Hematopoietic multipotent progenitor cell treated with erythropoietin and hydrocortisone succinate and interleukin-3 and kit ligand, for 4 days (in vitro differentiated cells): ENCODE results near the gene PGM5.

ENCODE experiments used
- DNase-seq: peaks from one replicate; pipeline ENCODE4 v3.0.0-alpha.2; 2015

PGM5 gene

DNA sequence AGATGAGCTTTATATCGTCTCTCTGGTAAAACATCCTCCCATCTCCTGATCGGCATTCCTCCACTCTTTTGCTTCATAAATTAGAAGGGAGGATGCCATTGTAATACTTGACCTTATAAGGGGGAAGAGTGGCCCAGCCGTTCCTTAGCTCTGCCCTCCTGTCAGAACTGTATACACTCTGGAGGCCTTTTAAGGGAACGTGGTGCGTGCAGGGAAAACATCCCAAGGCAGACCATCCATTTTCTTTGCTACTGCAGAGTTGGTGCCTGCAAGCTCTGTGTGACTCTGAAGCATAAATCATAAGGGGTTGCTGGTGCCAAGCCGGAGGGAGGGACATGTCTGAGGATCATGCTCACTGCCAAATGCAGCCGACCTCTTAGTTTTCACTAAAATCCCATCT, 90.4 kb downstream of the PGM5 start:
- no peak for DNase-seq

DNA sequence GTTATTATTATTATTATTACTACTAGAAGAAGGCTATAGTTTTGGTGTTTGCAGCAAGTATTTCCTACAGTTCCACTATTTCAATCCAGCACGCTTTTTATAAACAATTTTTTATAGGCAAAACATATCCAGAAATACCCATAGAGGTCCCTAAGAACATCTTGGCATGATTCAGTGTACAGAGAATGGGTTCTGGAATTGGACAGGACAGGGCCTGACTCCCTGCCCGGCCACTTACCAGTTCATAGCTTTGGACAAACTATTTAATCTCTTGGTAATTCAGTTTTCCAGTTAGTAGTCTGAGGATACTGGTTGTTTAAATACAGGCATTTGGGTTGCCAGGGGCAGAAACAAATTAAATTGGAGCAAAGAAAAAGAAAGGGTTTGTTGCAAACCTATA, 91.2 kb downstream of the PGM5 start:
- DNase-seq, result no peak

DNA sequence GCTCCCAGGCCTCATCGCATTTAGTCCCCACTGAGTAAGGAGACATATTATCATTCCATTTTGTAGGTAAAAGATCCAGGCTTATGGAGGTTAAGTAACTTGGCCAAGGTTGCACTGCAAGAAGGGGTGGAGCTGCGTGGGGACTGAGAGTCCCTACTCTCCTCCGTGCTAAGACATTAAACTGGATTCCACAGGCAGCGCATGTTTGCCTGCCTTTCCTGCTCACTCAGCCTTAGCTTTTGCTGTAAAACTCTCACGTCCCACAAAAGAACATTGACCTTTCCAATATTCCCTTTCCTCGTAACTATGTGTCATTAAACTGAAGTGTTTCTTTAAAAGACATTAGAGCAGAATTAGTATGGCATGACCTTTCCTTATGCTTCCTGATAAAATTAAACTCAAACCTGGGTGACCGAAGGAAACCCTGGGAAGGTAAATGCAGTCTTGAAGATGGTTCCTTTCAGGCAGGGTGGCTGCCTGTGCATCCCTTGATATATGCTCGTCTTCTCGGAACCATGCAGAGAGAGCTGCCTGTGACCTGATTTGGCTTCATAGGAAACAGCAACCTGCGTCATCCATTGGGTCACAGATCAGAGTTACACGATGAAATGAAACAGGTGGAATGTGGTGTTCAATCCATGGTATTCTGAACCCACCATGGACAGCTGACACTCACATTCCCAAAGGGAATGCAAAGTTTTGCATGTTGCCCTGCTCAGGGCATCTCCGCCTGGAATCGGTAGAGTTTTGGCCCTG, 98.3 kb downstream of the PGM5 start:
- no peak for DNase-seq

DNA sequence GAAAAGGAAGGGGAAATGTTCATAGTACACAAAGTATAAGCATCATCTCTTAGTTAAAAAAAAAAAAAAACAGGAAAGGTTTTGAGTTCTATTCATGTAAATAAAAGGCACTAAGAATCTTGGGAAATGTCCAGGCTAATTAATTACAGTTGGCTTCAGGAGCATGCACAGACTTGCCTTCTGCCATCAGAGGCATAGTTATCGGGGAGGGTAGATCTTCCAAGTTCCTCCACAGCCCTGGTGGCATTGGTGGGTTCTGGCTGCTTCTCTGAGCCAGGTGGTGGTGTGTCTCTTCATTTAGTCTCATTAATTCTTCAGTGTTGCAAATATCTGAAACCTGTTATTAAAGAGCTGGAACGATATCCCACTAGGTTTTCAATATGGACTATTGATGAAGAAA, 99.0 kb downstream of the PGM5 start:
- DNase-seq, result no peak

DNA sequence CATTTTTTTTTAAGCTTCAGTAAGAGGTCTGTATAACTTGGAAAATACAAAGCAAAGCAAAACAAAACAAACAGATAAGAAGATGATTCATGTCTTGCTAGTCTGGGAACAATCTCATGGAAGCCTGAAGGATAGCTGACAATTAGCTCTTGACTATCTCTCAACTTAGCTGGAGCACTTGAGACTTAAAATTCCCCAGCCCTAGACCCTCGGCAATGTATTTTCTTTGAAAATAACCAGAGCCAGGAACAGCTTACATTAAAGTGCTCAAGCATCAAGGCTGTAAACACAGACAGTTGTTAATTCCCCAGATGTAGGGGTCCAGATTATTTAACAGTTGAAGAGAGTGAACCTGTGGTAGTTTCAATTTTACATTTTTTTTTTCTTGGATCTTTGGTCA, 101.4 kb downstream of the PGM5 start:
- no peak for DNase-seq

DNA sequence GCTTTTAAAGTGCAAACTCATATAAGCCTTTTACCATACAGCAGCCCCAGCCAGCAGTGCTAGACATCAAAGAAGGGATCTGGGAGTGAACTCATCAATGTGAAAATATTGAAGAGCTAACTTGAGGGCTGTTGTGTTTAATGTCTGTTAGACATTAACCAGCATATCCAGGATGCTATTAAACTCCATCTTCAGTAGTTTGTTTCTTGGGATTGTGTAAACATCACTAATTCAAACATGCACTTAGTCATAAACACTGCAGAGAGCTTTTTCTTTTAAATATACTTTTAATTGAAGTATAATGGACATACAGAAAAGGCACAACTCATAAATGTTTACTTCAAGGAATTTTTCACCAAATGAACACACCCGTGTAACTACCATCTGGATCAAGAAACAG, 102.5 kb downstream of the PGM5 start:
- no peak for DNase-seq

DNA sequence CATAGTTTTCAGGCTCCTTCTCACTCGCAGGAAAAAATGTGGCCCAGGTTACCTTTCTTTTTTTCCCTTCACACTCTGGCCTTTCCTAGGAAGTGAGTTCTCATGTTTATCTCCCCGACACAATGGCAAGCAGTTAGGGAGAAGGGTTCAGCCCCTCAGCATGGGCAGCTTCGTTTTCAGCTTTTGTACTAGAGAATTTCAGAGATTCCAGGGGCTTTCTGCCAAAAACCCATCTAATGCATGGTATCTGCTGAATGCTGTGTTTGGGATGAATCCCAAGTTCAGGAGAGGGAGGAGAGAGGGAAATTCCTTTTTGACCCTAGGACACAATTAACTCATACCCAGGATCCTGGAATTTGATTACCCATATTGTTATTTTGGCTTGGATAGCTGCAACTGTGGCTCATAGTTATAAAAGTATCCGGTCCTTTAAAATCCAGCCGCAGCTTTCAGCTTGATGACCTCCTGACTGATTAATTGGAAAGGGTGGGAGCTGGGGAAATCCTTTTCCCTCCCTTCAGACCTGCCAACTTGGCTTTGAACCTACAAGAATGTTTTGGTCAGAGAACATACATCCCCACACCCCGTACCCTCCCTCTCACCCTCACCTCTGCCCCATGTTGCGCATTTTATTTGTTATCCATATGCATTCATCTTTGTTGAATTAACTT, 105.8 kb downstream of the PGM5 start:
- DNase-seq, result no peak

DNA sequence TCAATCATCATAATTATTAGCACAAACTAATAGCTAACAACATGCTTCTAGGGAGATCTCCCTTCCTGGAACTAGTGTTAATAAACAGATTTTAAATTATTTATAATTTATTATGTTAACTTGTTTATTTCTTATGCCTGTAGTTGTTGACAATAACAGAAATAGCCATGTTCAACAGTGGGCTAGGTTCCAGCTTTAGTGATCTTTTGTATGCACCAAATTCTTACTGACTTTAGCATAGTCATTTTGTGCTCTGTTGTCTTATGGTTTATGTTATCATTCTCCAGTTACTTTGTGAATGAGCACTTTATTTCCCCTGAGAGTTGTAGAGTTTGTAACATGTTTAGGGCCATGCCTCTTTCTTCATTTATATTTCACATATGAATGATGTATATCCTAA, 113.7 kb downstream of the PGM5 start:
- no peak for DNase-seq

DNA sequence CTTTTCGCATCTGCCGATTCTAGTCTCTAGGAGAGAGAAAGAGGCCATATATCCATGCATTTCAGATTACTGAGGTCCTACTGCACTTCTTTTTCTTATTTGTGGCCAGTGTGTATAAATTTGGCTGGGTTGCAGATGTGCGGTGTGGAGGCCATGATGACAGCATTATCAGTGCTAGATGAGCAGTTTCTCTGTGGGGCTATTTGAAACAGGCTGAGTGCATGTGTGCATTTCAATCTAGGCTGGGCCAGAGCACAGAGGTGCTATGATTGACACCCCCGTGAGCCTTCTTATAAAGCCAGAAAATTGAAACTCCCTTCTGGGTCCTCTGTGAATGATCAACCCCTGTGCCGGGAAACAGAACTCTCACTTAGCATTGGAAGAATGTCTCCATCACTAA, 114.2 kb downstream of the PGM5 start:
- DNase-seq, result no peak

DNA sequence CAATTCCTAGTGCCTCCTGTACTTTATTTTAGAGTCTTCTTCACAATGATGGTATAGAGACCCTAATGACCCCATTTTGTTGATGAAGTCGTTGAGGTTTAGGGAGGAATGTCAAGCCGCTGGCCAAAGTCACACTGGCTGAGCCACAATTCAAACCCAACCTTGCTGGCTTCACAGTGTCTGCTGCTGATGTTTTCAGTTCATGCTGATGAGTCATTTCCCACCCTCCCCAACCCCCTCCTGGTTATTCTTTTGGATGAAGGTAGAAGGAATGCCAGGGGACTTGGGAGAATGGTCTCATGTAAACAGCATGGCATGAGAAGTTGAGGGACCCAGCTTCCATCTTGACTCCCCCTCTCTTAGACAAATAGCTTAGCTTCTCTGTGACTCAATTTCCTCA, 115.7 kb downstream of the PGM5 start:
- DNase-seq, result no peak

DNA sequence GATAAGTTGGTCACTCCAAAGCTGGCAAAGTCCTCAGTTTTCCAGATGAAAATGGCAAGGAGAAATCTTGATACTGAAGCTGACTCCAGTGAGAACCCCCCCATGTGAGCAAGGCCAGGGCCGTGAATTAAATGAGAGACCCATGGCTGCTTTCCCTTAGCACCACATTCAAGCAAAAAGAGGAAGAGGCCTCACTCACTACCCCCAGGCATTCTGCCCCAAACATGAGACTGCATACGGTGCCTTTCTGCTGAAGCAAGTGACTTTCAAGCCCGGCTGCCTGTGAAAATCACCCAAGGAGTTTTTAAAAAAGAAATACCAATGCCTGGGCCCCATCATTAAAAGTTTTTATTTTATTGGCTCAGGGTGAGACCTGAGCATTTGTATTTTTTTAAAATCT, 117.4 kb downstream of the PGM5 start:
- DNase-seq, result peak; percentile 74

DNA sequence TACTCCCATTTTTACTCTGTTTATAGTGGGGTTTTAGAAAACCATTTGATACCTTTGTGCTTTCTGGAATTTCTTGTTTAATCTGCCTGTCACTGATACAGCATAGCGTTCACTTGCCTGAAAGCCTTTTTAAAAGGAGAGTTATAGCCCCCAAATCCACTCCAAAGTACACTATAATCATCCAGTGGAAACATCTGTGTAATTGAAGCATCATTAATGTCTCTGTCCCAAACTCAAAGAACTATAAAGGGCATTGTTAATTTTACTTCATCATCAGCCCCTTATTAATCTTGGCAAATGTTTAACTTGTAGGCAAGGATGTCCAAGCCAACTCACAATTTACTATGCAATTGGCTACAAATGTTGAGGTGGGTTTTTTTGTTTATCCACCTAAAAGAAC, 120.0 kb downstream of the PGM5 start:
- DNase-seq, result no peak

DNA sequence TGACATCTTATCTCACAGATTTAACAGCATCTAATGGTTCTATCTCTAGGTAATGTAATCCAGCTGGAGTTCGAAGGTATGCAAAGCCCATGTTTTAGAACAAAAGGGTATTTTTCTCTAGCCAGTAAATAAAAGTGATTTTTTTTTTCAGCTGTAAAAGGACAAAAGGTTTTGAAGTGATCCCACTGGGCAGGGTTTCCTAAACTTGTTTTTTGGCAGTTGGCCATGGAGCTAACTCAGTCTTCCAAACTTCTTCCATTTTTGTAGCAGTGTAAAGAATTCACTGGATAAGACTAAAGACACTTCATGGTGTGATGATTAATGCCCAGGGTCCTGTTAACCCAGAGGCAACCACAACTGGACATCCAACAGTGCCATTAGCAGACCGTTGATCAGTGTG, 120.4 kb downstream of the PGM5 start:
- no peak for DNase-seq

DNA sequence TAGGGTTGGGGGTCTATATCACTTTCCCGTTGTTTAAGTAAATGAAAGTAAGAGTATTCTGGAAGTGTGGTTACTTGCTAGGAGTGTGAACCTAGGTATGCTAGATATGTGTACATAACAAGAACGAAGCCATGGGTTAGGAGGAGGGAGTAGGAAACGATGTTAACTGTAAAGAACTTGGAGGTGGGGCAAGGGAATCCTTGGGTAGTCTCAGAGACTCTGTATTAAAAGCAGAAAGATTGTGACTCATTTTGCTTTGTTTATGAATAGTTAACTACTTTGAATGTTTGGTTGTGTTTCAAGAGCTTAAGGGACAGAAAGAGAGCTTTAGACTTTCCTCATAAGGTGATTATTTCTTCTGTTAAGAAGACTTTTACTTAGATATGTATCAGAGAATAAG, 124.4 kb downstream of the PGM5 start:
- no peak for DNase-seq

DNA sequence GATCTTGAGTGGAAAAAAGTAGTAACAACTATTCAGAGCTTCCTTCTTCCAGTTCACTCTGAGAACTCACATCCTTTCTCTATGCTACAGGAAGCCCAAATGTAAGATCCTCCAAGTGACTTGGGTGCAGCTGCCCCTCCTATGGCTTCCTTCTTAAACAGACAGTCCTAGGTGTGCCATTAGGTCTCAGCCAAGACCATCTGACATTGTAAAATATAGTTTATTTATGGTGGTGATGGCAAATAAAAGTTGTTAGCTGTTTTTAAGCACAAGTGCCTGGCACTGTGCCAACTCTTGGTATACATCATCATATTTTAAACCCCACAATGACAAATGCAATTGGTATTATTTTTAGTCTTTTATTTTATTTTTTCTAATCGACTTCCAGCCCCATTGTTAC, 126.1 kb downstream of the PGM5 start:
- DNase-seq, result no peak

DNA sequence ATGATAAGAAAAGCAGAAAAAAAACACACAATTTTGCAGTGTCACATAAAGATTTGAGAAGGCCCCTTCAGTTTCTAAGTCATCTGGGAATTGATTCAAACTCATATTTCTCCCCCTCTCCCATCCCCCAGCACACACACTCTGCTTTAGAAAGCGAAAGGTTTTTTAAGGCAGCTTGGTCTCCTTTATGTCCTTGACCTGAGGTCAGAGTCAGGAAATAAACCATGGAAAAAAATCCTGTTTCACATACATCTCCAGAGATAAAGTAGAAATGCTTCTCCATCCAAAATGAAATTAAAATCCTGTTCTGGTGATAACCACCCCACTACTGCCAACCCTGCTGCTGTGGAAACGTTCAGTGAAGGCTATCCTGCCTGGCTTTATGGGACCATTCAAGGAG, 131.7 kb downstream of the PGM5 start:
- no peak for DNase-seq

DNA sequence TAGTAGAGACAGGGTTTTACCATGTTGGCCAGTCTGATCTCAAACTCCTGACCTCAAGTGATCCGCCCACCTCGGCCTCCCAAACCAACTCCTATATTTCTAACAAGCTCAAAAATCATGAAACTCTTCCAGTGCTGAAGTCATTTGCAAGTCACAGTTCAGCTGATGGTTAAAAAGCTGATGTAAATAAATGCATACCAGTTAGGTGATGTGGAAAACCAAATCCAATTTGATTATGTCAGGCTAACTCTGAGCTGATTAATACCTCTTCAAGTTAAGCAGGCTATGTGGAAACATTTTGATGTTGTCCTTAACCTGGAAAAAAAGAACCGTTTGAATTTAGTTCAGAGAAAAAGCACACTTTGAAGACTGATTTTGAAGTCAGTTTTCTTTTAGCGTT, 133.2 kb downstream of the PGM5 start:
- DNase-seq, result no peak

DNA sequence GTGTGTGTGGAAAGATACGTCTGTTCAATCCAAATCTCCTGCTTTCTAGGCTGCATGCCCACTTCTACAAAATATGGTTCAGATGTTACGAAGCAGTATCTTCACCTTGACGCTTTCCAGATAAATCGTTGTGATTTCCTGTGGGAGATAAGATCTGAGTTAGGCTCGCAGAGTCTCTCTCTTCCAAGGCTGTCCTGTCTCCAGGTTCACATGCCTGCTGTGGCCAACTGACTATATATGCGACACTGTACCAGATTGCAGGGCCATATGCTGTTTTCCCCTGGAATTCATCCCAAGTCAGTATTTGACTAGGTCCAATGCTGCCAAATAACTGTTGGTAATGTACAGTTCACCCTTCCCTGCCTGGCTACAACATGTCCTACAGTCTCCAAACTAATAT, 136.4 kb downstream of the PGM5 start:
- no peak for DNase-seq

DNA sequence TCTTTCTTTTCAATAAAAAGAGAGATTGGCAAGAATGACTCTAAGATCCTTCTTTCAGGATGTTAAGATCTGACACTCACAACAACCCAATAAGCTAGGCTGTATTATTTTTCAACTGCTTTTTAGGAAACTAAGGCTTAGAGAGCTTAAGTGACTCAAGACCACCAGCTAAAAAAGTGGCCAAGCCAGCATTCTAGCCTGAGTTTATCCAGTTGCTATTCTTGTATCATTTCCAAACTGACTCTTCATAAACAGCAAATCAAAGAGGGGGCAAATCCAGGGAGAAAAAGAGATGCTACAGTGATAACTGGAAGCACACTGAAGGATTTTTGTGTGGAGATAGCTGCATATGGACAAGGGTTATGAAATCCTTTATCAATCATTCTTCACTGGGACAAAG, 137.1 kb downstream of the PGM5 start:
- no peak for DNase-seq

DNA sequence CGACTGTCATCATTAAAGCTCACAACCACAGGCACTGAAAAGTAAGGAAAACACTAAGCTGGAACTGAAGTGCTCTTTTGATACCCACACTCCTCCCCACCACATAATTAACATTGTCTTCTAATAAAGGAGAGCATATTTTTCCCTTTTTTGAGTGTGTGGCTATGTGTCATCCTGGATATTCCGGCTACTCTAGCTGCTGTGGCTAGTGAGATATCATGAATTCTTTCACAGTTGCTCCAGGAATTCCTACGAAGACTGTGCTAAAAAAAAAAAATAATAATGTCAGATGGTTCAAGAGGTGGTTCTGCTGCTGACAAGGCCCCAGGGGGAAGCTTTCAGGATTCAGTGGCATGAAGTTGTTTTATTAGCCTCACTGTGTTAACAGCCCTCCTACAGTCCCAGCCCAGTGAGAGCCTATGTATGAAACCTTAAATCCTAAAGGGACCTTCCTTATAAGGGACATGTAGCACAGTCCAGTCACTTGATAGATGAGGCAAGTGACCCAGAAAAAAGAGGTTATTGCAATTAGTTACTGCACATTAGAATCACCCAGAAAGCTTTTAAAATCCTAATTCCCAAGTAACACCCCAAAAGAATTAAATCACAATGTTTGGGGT, 137.7 kb downstream of the PGM5 start:
- no peak for DNase-seq

DNA sequence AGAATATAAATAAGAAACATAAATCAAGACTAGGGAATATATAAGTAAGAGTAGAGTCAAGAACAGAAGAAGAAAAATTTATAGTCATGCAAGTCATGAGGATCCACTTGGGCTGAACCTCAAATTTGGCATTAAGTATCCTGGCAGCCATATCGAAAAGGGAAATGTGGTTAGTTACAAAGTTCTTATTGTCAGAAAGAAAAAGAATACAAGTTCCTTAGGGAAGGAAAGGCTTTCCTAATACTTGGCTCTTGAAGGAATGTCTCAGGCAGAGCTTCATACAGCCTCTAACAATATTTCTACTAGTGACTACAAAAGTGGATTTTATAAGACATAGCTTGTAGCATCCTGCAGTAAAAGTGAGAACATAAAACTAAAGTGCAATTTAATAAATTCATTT, 138.8 kb downstream of the PGM5 start:
- no peak for DNase-seq

DNA sequence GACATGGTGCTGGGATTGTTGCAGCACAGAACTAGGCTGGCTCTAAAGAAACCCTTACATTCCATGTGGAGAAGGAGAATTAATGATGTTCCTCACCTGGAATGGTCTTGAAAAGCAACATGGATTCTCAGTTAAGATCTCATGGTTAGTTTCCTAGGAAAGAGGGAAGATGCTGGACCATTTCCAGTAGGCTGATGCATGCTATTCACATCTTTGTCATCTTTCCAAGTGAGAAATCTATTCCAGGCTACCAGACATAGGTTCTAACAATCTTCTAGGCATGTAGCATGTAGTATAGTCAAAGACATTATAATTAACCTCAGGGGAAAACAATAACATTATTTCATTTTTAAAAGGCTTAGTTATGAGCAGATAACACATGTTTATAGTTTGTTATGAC, 139.9 kb downstream of the PGM5 start:
- DNase-seq, result no peak

DNA sequence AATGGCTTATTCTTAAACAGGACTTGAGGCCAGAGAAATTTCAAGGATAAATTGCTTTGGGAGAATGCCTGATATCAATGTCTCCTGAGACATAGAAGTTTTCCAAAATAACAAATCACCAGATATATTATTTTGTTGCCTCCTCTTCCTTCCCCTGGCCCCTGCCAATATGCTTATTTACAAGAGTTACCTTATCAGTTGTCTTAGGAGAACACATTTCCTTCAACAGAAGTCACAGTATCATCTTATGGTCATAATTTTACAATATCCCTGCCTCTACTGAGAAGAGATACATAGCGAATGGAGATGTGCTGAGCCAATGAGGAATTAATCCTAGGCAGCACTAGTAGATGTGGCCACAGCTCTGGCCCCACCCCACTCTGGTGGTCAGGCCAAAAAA, 141.2 kb downstream of the PGM5 start:
- no peak for DNase-seq

DNA sequence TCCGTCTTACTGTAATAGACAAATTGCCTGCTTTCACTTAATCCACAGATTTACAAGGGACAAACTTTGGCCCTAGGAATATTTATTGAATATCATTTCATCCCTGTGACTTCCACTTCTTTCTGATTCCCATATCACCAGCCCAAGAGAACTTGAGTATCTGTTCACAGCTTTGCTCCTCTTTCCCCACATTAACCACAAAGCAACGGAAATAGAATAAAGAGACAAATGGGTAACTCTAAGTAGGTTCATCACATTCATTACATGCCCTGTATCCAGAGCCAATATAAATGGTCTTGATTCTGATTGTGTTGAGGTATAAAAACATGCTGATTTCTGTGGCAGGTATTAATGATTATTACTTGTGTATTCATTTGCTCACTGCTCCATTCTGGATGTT, 142.4 kb downstream of the PGM5 start:
- DNase-seq, result peak; percentile 40
